ENCODE results near the gene AK4.

The AK4 gene

DNA sequence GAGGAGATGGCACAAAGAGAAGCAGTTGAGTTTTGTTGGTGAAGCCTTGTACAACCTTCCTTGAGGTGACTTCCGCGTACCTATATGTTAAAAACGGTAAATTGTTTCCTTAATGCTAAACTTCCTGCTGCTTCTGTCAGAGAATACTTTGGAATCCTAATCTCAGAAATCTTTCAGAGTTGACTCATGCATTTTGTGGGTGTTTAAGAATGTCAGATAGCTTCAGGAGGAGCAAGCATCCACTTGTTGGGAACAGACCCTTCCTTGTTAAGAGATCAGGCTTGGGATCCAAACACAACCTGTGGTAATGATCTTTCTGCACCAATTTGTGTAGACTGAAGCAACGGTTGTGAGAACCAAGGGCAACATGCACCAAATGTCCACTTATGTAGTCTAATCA lies 29.5 kb downstream of the AK4 start:
- DNase-seq, result no peak

DNA sequence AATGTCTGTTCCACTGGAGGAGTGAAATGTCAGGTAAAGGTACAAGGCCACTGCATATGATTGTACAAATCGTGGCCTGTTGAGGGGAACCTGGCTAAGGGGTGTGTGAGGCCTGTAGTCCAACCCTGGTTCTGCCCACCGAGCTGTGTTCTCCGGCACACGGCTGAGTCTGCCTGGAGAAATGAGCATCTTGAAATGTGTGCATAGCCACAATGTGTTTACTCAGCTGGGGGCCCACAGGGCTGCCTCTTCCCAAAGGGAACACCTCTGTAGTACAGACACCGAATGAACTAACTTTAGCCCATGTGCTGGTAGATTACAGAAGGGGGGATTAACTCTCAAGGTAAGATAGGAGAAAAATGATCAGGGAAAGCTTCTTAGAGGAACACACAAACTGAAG lies 30.2 kb downstream of the AK4 start:
- no peak for DNase-seq

DNA sequence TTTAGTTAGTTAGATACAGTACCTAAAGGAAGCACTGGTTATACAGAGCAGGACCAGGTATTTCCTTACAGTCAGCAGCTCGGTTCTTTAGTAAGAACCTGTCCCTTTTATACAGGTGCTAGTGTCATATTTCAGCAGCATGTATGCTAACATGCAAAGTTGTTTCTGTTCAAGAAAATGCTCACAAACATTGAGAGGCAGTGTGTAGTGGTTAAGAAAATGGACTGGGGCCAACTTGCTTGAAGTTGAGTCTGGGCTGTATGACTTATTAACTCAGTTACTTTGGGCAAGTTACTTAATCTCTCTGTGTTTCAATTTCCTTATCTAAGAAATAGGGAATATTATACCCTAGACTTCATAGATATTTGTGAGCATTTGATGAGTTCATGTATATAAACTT lies 31.1 kb downstream of the AK4 start:
- no peak for DNase-seq

DNA sequence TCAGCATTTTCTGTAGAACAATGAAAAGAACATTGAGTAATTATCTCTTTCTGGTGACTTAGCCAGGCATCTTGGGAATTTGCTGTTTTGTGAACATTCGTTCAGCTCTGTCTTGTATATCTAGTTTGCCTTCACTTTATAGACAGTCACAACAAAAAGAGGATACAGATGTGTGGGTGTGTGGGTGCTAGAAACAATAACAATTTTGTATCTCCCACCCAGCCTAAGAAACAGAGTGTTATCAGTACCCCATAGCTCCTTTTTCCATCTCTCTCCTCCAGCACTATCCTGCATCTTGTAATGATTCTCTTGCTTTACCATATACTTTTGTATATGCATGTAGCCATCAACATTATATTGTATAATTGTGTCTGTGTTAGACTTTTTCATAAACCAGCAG lies 33.0 kb downstream of the AK4 start:
- DNase-seq, result no peak

DNA sequence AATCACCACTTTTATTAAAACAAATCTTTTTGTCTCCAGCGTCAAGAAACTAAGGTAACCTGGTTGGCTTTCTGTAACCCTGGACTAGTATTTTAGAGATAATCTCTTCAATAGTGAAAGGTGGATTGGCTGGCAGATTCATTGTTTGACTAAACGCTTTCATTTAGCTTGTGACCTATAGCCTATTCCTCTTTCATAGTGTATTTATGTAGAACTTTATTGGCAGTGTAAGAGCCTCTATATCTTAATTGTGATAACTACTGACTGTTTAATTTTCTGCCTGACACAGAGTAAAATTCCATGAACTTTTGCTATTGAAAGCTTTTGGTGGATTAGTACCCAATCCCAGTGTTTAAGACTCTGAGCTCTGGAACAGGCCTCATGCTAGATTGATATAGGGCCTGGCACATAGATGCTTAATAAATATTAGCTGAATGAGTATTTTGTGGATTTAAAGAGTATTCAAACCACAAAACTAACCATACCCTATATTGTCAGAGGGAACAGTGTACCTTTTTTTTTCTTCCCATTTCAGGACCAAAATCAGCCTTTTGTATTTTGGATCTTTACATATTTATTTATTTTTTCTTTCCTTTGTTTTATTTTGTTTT lies 34.8 kb downstream of the AK4 start:
- DNase-seq, result no peak

DNA sequence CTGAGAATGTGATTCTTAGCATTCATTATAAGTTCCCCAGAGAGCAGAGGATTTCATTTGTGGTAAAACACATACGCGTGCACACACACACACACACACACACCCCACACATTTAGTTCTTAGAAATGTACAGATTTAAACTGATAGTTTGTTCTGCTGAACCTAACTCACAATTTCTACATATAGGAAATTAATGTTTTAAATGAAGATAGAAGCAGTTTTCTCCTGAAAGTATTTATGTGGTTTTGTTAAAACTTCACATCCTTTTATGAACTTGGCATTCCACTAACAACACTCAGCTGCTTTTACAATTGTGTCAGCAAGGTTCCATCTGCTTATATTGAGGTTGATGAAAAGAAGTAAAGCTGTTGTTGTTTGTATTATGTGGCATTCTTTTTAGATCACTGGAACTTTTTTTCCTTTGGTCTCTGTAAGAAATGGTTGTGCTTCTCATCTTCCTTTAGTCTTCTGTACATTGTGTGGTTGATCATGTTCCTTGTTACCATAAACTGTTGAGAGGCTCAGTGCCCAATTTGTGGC lies 41.6 kb downstream of the AK4 start:
- no peak for DNase-seq

DNA sequence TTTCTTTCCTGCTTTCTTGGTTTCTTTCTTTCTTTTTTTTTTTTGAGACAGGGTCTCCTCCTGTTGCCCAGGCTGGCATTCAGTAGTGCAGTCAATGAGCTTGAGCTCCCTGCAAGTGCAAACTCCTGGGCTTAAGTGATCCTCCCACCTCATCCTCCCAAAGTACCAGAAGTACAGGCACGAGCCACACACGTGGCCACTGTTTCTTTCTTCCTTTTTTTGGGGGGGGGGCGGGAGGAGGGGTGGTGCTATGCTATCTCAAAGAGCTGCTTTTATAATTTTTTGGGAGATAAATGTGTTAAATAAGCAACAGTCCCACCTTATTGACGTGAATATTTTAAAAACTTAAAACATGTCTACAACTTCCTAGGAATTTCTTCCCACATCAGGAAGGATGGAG lies 42.2 kb downstream of the AK4 start:
- DNase-seq, result no peak

DNA sequence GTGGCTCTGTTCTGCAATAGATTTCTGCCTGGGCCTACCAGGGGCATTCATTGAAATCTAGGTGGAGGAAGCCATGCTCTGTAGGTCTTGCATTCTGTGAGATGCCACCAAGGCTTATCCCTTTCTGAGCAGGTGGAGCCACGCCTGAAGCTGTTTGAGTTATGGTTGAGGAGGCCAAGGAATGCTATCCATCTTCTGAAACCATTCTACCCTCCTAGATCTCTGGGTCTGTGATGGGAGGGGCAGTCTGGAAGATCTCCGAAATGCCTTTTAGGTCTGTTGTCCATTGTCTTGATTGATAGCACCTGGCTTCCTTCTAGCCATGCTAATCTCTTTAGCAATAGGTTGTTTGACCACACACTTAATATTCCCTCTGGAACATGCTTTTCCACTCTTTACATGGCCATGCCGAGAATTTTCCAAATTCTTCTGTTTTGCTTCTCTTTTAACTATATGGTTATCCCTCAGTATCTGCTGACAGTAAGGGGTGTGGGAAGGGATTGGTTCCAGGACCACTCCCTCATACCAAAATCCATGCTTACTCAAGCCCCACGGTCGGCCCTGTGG lies 45.2 kb downstream of the AK4 start:
- DNase-seq, result no peak

DNA sequence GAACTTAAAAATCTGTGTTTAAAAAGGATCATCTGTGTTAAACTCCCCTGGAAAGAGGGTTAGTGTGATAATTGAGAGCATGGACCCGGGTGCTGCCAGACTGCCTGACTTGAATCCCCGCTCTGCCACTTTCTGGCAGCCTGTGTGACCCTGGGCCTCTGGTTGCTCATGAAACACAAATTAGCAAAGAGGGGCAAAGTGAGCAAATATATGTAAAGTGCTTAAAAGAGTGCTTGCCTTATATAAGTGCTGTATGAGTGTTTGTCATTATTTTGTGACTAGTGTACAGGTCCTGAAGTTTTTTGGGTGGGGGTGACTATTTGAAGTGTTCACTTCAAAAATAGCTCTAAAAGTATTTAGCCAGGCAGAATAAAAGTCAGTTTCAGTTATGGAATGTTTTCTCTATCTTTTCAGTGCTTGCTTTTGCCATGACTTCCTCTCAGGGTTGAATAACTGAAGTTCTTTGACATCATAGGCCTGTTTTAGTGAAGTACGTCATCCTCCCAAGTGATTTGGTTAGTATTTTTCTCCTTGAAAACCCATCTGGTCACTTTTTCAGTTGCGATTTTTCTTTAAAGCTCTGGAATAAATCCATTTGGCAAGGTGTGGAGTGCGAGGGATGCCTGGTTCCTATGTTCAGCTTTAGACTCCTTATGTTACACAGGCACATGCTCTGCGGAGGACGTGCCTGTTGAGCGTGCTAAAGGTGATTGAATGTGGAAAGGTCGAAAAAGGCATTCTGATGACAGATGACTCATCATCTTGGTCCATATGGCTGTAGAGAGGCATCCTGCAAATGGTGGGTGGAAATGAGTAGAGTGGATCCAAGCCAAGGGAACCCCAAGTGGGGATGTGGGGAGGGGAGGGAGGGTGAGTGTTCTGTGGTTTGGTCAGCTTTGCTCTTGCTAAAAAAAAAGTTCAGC lies 47.8 kb downstream of the AK4 start:
- DNase-seq, result peak; percentile 11

DNA sequence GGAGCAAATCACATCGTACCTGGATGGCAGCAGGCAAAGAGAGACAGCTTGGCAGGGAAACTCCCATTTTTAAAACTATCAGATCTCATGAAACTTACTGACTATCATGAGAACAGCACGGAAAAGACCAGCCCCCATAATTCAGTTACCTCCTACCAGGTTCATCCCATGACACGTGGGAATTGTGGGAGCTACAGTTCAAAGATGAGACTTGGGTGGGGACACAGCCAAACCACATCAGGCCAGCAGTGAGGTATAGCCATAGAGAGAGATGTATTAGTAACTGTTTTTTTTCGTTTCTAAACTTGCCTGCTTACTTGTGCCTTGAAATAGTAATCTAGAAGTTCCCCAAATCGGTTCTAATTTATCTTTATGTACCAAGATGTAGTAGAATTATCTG lies 48.9 kb downstream of the AK4 start:
- DNase-seq, result no peak

DNA sequence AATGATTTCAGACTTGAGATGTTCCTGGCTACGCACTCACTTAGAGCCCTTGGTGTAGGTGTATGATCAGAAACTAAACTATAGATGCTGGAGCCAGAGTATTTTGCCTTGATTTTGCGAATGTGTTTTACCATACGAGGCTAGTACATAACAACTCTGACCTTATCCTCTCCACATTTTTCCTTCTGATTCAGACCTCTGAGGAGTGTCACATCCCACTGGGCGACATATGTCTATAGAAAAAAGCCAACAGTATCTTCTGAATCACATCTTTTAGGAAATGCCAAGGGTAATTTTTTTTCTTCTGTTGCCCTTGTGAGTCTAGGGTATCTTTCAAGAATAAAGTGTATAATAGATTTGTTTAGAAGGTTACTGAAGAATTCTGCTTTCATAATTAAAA lies 49.6 kb downstream of the AK4 start:
- no peak for DNase-seq

DNA sequence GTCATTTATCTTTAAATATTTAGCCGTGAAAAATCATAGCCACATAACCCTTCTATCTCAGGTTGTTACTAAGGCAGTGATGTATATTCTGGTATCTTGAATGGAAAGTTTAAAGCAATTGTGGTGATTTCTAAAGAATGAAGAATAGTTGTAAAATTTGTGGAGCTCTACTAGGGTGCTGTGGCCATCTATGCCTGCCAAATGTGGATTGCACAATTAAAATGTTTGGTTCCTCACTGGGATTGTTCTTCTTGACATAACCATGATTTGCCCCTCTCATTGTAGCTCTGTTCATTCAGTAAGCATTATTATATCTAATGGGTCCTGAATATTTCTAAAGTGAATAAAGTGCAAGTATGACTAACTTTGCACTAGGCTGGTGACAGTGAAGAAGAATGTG lies 50.1 kb downstream of the AK4 start:
- DNase-seq, result no peak

DNA sequence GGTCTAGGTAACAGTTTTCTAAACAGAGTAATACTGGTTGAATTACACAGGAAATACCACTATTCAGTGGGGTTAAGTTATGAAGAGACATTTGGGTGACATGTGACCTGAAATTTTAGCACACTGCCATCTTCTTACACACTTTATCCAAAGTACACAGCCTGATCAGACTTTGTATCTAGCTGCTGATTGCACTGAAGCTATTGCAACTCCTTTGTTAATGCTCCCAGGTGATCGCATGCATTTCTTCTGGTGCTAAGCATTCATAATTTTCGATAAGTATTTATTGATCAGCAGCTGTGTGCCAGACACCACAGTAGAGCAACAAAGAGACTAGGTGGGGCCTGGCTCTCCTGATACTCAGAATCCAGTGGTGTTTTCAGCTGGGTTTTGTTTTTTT lies 52.4 kb downstream of the AK4 start:
- no peak for DNase-seq

DNA sequence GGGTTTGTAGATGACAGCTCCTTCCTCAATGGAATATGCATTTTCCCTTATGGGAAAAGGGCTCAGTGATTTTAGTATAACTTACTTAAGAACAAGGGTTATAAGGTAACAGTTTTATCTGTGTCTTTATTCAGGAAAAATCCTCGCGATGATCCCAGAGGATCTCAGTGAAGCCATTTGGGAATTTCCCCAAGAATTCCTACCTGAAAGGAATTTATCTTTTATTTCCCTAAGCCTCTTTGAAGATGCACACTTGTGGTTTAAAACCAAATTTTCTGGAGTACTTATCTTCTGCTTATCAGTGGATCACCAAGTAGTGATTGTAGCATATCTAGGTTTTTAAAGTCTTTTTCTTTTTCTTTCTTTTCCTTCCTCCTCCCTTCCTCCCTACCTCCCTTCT lies 58.8 kb downstream of the AK4 start:
- DNase-seq, result no peak

DNA sequence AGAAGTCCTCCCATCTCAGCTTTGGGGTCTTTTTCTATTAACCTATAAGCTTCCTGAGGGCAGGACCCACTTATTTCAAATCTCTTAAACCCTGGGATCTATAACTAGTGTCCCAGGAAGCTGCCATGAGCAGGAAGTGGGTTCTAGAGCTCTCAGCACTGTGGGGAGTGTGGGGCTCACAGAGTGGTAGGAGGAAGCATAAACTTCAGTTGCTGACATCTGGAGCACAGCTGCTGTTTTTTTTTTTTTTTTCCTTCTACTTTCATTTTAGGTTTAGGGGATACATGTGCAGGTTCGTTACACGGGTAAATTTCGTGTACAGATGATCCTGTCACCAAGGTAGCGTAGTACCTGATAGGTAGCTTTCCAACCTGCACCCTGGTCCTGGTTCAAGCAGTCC lies 59.3 kb downstream of the AK4 start:
- DNase-seq, result no peak

DNA sequence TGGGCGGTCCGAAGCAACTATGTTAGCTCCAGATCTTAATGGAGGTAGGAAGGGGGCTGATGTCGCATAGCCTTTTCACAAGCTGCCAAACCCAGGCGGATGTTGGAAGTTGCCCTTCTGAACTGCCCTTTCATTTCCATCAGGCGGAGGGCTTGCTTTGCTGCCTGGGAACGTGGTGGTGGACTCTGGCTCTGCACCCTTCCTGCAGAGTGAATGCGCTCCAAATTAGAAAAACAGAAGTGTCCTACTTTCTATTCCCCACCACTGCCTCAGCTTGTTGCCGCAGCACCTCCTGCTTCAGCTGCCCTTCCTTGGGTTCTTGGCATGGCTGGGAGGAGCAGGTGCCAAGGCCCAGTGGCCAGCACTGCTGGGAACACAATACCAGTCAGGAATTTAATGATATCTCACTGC lies 60.6 kb downstream of the AK4 start:
- no peak for DNase-seq

DNA sequence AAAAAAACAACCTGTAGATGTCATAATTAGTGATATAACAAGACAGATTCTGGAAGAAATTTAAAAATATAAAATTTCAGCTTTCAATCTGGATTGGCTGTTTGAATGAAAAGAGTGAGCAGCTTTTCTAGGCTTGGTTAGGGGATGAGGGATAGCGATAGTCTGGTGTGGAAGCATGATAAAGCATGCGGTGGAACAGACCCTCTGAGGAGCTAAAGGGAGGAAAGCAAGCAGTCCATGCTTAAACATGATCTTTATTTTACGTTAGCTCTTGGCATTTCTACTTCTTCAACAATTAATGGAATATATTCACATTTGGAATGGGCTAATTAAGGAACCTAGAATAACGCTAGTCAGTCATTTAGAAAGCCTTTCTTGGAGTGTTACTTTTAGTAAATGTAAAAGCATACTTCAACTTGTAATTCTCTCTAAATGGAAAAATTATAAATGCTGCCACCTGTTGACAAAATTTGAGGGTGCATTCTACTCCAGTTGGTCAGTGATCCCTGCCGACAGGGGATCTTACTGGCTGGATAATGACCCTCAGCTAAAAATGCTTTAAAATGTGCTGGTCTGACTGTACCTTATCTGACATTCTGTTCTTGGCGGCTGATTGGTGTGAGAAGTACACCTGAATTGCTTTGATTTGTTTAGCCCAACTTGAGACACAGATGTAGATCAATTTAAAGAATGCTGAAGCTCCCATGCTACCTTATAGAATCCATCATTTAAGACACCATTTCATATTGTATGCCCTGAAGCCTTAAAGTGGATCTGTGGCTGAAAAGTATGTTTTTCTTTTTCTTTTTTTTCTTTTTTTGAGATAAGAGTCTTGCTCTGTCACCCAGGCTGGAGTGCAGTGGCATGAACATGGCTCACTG lies 61.2 kb downstream of the AK4 start:
- peak; percentile 88 for DNase-seq

DNA sequence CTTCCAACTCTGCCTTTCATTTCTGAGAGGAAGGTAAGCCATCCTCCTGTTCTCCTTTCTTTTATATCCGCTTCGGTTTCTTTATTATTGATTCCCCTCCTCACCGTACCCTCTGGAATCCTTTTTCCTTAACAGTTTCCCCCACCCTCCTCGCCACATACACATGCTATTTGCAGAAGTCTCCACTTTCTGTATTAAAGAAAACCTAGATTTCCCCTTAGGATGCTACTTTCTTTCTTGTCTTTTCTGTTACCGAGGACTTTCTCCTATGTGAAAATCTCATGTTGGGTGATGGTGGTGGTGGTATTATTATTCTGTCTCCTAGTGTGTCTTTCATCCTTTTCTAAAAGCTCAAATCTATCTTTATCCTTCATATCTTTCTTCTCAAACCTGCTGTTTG lies 62.3 kb downstream of the AK4 start:
- no peak for DNase-seq

DNA sequence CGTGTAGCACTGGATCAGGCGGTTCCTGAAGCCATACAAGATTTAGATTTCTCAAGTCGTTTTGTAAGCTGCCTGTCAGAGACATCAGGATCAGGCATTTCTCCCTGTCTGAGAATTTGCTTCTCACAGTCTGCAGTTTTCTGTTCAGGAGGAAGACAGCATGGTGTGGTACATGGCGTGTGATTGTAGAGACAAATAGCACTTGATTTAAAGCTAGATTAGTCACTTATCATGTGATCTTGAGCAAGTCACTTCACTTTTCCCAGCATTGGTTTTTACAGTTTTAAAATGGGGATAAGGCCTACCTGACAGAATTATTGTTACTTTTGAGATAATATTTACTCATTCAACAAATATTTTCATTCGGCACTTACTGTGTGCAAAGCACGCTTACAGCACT lies 63.3 kb downstream of the AK4 start:
- no peak for DNase-seq

DNA sequence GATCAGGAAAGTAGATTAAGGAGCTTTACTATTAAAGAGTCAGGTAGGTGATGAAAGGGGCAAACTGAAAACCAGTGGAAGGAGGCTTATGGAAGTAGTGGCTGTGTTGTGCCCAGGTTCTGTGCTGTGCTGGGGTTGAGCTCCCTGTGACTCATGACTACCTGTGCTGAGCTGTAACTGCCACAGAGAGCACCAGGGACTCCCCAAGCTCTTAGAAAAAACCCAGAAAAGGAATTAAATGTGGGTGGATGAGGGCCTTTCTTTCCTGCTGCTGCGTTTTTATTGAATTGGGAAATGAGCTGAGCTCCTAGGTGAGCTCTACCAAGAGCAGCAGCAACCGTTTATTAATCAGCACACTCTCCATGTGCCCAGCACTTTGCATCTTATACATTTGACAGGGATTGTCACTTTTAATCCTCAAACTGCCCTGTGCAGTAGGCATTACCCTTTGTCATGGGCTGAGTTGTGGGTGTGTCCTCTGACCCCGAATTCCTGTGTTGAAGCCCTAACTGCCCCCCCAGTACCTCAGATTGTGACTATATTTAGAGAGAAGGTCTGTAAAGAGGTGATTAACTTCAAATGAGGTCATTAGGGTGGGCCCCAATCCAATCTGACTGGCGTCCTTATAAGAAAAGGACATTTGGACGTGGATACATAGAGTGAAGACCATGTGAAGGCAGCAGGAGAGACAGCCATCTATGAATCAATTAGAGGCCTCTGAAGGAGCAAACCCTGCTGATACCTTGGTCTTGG lies 65.4 kb downstream of the AK4 start:
- DNase-seq, result no peak

DNA sequence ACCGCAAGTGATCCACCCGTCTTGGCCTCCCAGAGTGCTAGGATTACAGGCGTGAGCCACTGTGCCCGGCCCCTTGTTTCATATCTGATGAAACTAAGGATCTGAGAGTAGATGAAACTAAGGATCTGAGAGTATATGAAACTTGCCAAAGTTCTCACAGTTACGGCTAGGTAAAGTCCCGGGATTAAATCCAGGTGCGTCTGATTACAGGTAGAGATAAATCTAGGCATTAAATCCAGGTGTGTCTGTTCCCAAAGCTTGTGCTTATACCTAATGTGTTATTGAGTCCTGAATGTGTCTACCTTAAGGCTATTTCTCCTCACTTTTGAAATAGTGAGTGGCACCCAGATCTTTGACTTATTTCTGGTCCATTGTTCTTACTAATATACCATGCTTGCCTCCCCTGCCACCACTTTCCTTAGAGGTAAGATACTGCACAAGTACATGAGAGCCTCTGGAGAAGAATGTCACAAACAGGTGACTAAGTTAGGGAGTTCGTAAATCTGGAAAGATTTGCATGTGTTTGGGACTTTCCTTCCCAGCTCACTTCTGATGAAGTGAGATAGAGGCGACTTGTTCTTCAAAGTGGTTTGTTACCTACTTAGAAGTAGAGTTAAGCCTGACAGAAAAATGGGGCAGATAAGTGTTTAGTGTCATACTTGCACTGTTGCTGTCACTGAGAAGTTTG lies 66.5 kb downstream of the AK4 start:
- no peak for DNase-seq

DNA sequence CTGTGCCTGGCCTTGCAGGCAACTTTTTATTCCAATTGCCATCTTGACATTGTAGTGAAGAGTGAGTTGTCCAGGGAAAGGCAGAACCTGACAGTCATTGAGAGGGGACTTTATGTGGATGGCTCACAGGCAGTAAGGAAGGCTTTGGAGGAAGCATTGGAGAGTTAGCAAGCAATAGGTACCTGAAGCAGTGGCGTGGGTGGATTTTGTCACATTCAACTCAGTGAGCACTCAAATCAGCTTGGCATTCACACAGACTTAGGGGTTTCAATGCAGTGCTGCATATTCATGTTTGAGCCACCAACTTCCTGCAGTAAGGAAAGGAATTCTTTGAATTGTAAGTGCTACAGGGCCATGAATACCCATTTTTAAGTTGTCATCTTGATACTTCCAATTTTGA lies 69.0 kb downstream of the AK4 start:
- no peak for DNase-seq
